MM.1S (cell line): ENCODE measurements around the gene CREB5.

ENCODE experiments used
- EZH2 ChIP-seq: fragments of 300-600 bp; sonication (generic); optimal IDR thresholded peaks from 2 replicates; pipeline ENCODE3; 2017; ENCODE audit warnings: low read depth, mild to moderate bottlenecking, antibody characterized with exemption, low read length, mixed read lengths
- TF ChIP-seq, protein P1 (sequence below): fragments of 300-600 bp; sonication (generic); IDR thresholded peaks from 2 replicates; pipeline ENCODE4 v1.5.1; 2016; ENCODE audit warnings: antibody characterized with exemption, low read length, mixed read lengths

DNA sequence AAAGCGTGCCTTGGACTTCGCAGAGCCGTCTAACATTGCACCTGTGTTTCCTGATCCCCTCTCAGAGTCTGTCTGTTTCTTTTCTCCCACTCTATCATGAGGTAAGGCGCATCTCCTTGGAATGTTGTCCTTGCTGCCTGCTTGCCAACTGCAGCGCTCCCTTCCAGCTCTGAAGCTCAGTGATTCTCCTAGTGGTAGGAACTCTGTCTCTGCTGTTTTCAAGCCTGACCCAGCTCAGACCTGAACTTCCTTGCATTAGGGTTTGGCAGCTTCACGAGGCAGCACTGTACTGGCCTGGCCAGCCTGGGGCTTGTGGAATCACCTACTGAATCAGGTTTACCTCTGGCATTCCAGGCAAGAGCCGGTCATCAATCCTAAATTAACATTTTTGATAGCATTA lies 123.9 kb downstream of the CREB5 start:
- TF ChIP-seq, protein P1, sequence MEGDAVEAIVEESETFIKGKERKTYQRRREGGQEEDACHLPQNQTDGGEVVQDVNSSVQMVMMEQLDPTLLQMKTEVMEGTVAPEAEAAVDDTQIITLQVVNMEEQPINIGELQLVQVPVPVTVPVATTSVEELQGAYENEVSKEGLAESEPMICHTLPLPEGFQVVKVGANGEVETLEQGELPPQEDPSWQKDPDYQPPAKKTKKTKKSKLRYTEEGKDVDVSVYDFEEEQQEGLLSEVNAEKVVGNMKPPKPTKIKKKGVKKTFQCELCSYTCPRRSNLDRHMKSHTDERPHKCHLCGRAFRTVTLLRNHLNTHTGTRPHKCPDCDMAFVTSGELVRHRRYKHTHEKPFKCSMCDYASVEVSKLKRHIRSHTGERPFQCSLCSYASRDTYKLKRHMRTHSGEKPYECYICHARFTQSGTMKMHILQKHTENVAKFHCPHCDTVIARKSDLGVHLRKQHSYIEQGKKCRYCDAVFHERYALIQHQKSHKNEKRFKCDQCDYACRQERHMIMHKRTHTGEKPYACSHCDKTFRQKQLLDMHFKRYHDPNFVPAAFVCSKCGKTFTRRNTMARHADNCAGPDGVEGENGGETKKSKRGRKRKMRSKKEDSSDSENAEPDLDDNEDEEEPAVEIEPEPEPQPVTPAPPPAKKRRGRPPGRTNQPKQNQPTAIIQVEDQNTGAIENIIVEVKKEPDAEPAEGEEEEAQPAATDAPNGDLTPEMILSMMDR = no peak
- no peak for TF ChIP-seq EZH2
